H9 (cell line): Measurements from ENCODE around the gene ATE1. TPM values are rescaled to one million over a fixed set of nuclear protein-coding genes. Genes with fewer than 3 reads are reported as not detected.
A peak's percentile ranks its signal among the peaks of the same experiment; 100 is the strongest.

ENCODE experiments used
- DNase-seq: peaks from one replicate; pipeline ENCODE4 v3.0.0-alpha.2; 2017
- H2AFZ ChIP-seq: one replicate; pipeline ENCODE4 v1.6.1; 2013; ENCODE audit warnings: mild to moderate bottlenecking, low read length, control low read depth, moderate library complexity
- H2AK5ac ChIP-seq: 2 replicates; pipeline ENCODE4 v1.6.1; 2013; ENCODE audit warnings: low read length, control low read depth, mixed read lengths; ENCODE audit not compliant: insufficient read length
- H2BK120ac ChIP-seq: one replicate; pipeline ENCODE4 v1.6.1; 2013; ENCODE audit warnings: low read depth, mild to moderate bottlenecking, low read length, control low read depth, inconsistent platforms; ENCODE audit not compliant: poor library complexity, severe bottlenecking
- H2BK12ac ChIP-seq: 2 replicates; pipeline ENCODE4 v1.6.1; 2013; ENCODE audit warnings: low read length, control low read depth, mixed read lengths, low read depth; ENCODE audit not compliant: insufficient read length
- H2BK15ac ChIP-seq: 2 replicates; pipeline ENCODE4 v1.6.1; 2013; ENCODE audit warnings: low read depth, low read length, control low read depth
- H2BK20ac ChIP-seq: one replicate; pipeline ENCODE4 v1.6.1; 2013; ENCODE audit warnings: low read depth, mild to moderate bottlenecking, low read length, control low read depth, inconsistent platforms; ENCODE audit not compliant: poor library complexity, severe bottlenecking
- H2BK5ac ChIP-seq: 2 replicates; pipeline ENCODE4 v1.6.1; 2013; ENCODE audit warnings: low read length, control low read depth, mixed read lengths; ENCODE audit not compliant: insufficient read length
- H3K14ac ChIP-seq: 2 replicates; pipeline ENCODE4 v1.6.1; 2013; ENCODE audit warnings: low read length, control low read depth; ENCODE audit not compliant: insufficient read depth
- H3K18ac ChIP-seq: 2 replicates; pipeline ENCODE4 v1.6.1; 2013; ENCODE audit warnings: low read depth, mild to moderate bottlenecking, mixed read lengths, low read length, control low read depth; ENCODE audit not compliant: insufficient read length
- H3K23ac ChIP-seq: 2 replicates; pipeline ENCODE4 v1.6.1; 2013; ENCODE audit warnings: low read length, control low read depth, mixed read lengths, low read depth; ENCODE audit not compliant: insufficient read length
- H3K23me2 ChIP-seq: 2 replicates; pipeline ENCODE4 v1.6.1; 2013; ENCODE audit warnings: low read depth, mild to moderate bottlenecking, mixed read lengths, low read length, control low read depth; ENCODE audit not compliant: insufficient read length, poor library complexity, severe bottlenecking
- H3K27ac ChIP-seq: 2 replicates; pipeline ENCODE4 v1.5.1; 2013; ENCODE audit warnings: low read length, control low read depth, mixed read lengths, low read depth; ENCODE audit not compliant: insufficient read length
- H3K27me3 ChIP-seq: 2 replicates; pipeline ENCODE4 v1.6.1; 2013; ENCODE audit warnings: low read length, control low read depth, inconsistent platforms; ENCODE audit not compliant: insufficient read depth
- H3K4ac ChIP-seq: 2 replicates; pipeline ENCODE4 v1.6.1; 2013; ENCODE audit warnings: low read depth, mild to moderate bottlenecking, control low read depth, inconsistent platforms, low read length, moderate library complexity
- H3K4me1 ChIP-seq: 2 replicates; pipeline ENCODE4 v1.6.1; 2013; ENCODE audit warnings: low read length, control low read depth, inconsistent platforms; ENCODE audit not compliant: insufficient read depth
- H3K4me2 ChIP-seq: 2 replicates; pipeline ENCODE4 v1.6.1; 2013; ENCODE audit warnings: low read length, control low read depth, mixed read lengths; ENCODE audit not compliant: insufficient read length, insufficient read depth
- H3K56ac ChIP-seq: 2 replicates; pipeline ENCODE4 v1.6.1; 2013; ENCODE audit warnings: low read depth, mild to moderate bottlenecking, mixed read lengths, low read length, control low read depth; ENCODE audit not compliant: insufficient read length
- H3K79me1 ChIP-seq: 2 replicates; pipeline ENCODE4 v1.6.1; 2013; ENCODE audit warnings: low read depth, mild to moderate bottlenecking, moderate library complexity, low read length, control low read depth, inconsistent platforms; ENCODE audit not compliant: insufficient read depth, poor library complexity, severe bottlenecking
- H3K79me2 ChIP-seq: 2 replicates; pipeline ENCODE4 v1.6.1; 2013; ENCODE audit warnings: low read length, control low read depth, inconsistent platforms; ENCODE audit not compliant: insufficient read depth
- H3K9ac ChIP-seq: 2 replicates; pipeline ENCODE4 v1.6.1; 2013; ENCODE audit warnings: low read length, control low read depth, mixed read lengths; ENCODE audit not compliant: insufficient read length; ENCODE audit errors: extremely low read depth
- H3K9me3 ChIP-seq: one replicate; pipeline ENCODE4 v1.6.1; 2013; ENCODE audit warnings: low read depth, low read length, inconsistent platforms; ENCODE audit not compliant: control insufficient read depth
- H3T11ph ChIP-seq: one replicate; pipeline ENCODE4 v1.6.1; 2013; ENCODE audit warnings: mild to moderate bottlenecking, low read length, control low read depth, inconsistent platforms
- H4K20me1 ChIP-seq: one replicate; pipeline ENCODE4 v1.6.1; 2013; ENCODE audit not compliant: control insufficient read depth, insufficient read length, insufficient read depth
- H4K5ac ChIP-seq: 2 replicates; pipeline ENCODE4 v1.6.1; 2013; ENCODE audit warnings: low read depth, mild to moderate bottlenecking, mixed read lengths, low read length, control low read depth; ENCODE audit not compliant: insufficient read length
- H4K8ac ChIP-seq: replicated peaks from 2 replicates; pipeline ENCODE4 v1.6.1; 2013; ENCODE audit warnings: low read length, control low read depth, mixed read lengths, low read depth; ENCODE audit not compliant: insufficient read length
- H4K91ac ChIP-seq: 2 replicates; pipeline ENCODE4 v1.6.1; 2013; ENCODE audit warnings: low read depth, mild to moderate bottlenecking, moderate library complexity, mixed read lengths, low read length, control low read depth; ENCODE audit not compliant: insufficient read length
- H3K27ac Mint-ChIP-seq, 3 experiments: 2 replicates in 2 of 3; 3 replicates in 1 of 3; pipeline ENCODE4 v1.8.0; 2020 to 2021; ENCODE audit warnings: mixed read lengths in 3 of 3, mild to moderate bottlenecking in 1 of 3, moderate library complexity in 1 of 3
- H3K27me3 Mint-ChIP-seq: 2 replicates; pipeline ENCODE4 v1.8.0; 2021; ENCODE audit warnings: low read depth, mild to moderate bottlenecking, moderate library complexity, mixed read lengths
- H3K36me3 Mint-ChIP-seq, 3 experiments: 2 replicates in 2 of 3; 3 replicates in 1 of 3; pipeline ENCODE4 v1.8.0; 2020 to 2021; ENCODE audit warnings: low read depth in 3 of 3, mixed read lengths in 3 of 3; ENCODE audit not compliant: insufficient read depth in 1 of 3
- H3K4me1 Mint-ChIP-seq, 2 experiments: 2 replicates each; pipeline ENCODE4 v1.8.0; 2020; ENCODE audit warnings: mixed read lengths in 2 of 2
- H3K4me3 Mint-ChIP-seq, 2 experiments: 2 replicates in 1 of 2; 3 replicates in 1 of 2; pipeline ENCODE4 v1.8.0; 2020 to 2021; ENCODE audit warnings: mild to moderate bottlenecking in 2 of 2, mixed read lengths in 2 of 2, moderate library complexity in 1 of 2
- H3K9me3 Mint-ChIP-seq, 2 experiments: 2 replicates in 1 of 2; 3 replicates in 1 of 2; pipeline ENCODE4 v1.8.0; 2020; ENCODE audit warnings: mild to moderate bottlenecking in 2 of 2, mixed read lengths in 2 of 2, moderate library complexity in 1 of 2
- WGBS: extraction: QIAGEN DNeasy Blood & Tissue Kit; methylation state at CpG from one replicate; pipeline ENCODE4 v1.1.7; 2013; ENCODE audit warnings: missing lambda C conversion rate, low lambda C conversion rate, mixed read lengths; ENCODE audit not compliant: insufficient read length; ENCODE audit errors: extremely low coverage; 5-methylcytosine and 5-hydroxymethylcytosine counted together
- total RNA-seq: library from RNA; stranded (reverse); gene quantifications from 2 replicates; pipeline ENCODE4 v1.2.1, GENCODE V29; 2021
- TF ChIP-seq, protein P1 (sequence below): fragments of 200-600 bp; sonication (generic); conservative IDR thresholded peaks from 3 replicates; pipeline ENCODE4 v1.8.0; 2021; ENCODE audit warnings: antibody characterized with exemption, mild to moderate bottlenecking

ATE1 gene
- total RNA-seq, 1 experiment from 2014 or later, result 29.0 TPM

DNA sequence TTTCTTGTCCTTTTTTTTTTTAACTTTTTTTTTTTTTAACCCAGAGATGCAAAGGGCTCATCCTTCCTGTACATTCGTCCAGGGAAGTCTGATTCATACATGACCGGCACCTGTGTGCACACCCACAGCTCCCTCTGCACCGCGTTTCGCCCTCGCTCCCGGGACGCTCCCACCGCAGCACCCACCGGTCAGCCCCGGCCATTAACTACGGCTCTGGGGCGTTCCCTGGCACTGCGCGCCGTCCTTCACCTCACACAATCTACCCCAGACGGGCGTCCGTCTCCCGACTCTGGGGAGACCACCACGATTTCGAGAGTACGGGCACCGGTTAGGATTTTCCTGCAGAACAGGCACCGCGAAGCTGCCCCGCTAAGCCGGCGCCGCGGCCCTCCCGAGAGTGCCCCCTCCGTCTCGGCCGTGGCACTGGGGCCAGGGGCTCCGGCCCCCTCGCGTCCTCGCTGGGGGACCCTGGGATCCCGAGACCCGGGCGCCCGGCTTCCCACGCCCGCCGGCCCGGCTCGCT is 452 bp downstream of the ATE1 start:
- Histone ChIP-seq H2BK120ac (no peak overlapping the region), H2BK20ac (no peak overlapping the region), H3K4me2 (peak overlapping the region; percentile 93), H3T11ph (no peak overlapping the region), H3K79me2 (peaks cover 8% of the 10 kb centered on the region; the same call in 1 of the 2 replicates), H3K14ac (peak overlapping the region; percentile 89), H3K4ac (no peak overlapping the region; the same call in 1 of the 2 replicates), H2BK5ac (no peak overlapping the region), H2AK5ac (no peak overlapping the region), H2BK12ac (no peak overlapping the region), H3K9ac (peak overlapping the region; percentile 95), H3K23me2 (peaks cover 10% of the 10 kb centered on the region), H4K5ac (no peak overlapping the region), H3K4me1 (no peaks in the 10 kb centered on the region; the same call in 1 of the 2 replicates), H2AFZ (no peak overlapping the region), H3K27me3 (no peaks in the 10 kb centered on the region), H3K56ac (no peak overlapping the region), H3K18ac (peak overlapping the region; percentile 92), H2BK15ac (no peak overlapping the region), H4K8ac (no peak overlapping the region), H3K9me3 (no peaks in the 10 kb centered on the region), H4K20me1 (no peaks in the 10 kb centered on the region), H3K27ac (no peak overlapping the region), H4K91ac (no peak overlapping the region), H3K23ac (no peak overlapping the region), H3K79me1 (no peaks in the 10 kb centered on the region)
- peaks cover 21 to 23% of the 10 kb centered on the region in 2 experiments for H3K4me1 Mint-ChIP-seq
- H3K27ac Mint-ChIP-seq, result peak overlapping the region; percentile 79 to 85 (median 80); a peak in 5 of 7 replicates
- peak; percentile 53 for DNase-seq
- no CpG with 5 or more reads among the region's 48 CpGs for WGBS
- TF ChIP-seq, protein P1, sequence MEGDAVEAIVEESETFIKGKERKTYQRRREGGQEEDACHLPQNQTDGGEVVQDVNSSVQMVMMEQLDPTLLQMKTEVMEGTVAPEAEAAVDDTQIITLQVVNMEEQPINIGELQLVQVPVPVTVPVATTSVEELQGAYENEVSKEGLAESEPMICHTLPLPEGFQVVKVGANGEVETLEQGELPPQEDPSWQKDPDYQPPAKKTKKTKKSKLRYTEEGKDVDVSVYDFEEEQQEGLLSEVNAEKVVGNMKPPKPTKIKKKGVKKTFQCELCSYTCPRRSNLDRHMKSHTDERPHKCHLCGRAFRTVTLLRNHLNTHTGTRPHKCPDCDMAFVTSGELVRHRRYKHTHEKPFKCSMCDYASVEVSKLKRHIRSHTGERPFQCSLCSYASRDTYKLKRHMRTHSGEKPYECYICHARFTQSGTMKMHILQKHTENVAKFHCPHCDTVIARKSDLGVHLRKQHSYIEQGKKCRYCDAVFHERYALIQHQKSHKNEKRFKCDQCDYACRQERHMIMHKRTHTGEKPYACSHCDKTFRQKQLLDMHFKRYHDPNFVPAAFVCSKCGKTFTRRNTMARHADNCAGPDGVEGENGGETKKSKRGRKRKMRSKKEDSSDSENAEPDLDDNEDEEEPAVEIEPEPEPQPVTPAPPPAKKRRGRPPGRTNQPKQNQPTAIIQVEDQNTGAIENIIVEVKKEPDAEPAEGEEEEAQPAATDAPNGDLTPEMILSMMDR, result no peak
- no peaks in the 10 kb centered on the region for H3K27me3 Mint-ChIP-seq
- no peaks in the 10 kb centered on the region for H3K9me3 Mint-ChIP-seq
- H3K36me3 Mint-ChIP-seq, result peaks cover 6 to 18% (median 13%) of the 10 kb centered on the region in 3 experiments
- peak overlapping the region; percentile 91 to 93 for H3K4me3 Mint-ChIP-seq
